GM18861 (cell line): ENCODE data around the gene LZTFL1.

ENCODE experiments used
- ATAC-seq: cut with Tn5 transposase; IDR thresholded peaks from one replicate; pipeline ENCODE4 v1.9.1; 2021; ENCODE audit not compliant: unreplicated experiment

Gene LZTFL1

DNA sequence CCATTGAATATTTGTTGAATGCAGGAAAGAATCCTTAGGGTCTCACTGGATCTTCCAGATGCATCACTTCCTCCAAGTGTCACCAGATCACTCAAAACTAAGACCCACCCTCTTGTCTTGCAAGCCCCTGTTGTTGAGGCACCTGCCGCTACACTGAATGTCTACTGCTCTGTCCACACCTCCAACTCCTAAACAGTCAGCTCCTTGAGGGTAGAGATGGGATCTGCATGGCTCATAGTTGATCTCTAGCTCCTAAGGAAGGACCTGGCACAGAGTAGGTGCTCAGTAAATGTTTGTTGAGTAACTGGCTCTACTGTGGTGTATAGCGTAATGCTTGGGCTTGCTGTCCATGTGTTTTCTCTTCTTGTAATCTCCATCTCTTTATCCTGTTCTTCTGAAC, 54.4 kb downstream of the LZTFL1 start:
- no peak for ATAC-seq

- no peak for ATAC-seq
Measured at GRCh38 chr3:45786801-45787495, 55.0 kb downstream of the LZTFL1 start.

DNA sequence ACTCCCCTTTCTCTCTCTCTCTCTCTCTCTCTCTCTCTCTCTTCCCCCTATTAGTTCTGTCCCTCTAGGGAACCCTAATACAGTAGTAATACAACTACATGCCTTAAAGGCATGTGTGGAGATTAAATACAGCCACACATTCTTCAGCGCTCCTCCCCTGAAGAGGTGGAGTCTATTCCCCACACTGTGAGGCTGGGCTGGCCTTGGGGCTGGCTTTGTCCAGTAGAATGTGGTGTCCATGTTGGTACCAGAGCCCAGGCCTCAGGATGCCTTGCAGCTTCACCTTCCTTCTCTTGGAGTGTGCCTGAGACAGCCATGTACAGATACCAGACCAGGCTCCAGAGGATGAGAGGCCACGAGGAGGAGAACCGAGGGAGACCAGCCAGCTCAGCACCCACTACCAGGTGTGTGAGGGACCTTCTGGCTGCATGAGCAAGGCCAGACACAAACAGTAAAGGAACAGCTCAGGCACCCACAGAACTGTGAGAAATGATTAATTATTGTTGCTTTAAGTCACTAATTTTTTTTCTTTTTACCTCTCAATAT, 56.2 kb downstream of the LZTFL1 start:
- no peak for ATAC-seq

GRCh38 chr3:45783667-45784066, 58.3 kb downstream of the LZTFL1 start:
- ATAC-seq = no peak

DNA sequence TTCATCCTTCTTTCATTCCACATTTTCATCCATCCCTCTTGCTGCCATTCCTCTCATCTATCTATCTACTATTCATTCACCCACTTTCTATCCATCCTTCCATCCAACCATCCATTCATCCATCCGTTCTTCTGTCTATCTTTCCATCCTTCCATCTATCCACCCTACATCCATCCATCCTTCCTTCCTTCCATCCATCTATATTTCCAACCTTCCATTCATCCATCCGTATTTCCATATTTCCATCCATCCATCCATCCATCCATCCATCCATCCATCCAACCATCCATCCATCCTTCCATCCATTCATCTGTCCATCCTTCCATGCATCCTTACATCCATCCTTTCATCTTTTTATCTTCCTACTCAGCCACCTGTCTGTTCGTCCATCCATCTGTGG, 59.5 kb downstream of the LZTFL1 start:
- no peak for ATAC-seq

DNA sequence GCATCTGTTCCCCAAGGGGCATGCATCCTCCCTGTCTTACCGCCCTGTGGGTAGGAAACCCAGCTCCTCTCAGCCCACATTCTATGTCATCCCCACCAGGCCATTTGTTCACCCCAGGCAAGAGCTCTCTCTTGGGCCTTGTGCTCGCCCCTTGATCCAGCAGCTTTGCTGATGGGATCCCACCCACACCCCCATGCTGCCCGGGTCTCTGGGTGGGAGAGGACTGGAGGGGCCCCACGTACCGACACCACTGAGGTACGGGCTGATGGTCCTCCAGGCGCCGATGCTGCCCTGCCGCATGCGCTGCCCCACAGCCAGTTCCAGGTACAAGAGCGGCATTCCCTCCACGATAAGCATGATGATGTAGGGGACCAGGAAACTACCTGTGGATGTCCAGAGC, 60.1 kb downstream of the LZTFL1 start:
- no peak for ATAC-seq

GRCh38 chr3:45781271-45781670, 60.6 kb downstream of the LZTFL1 start:
- ATAC-seq = no peak

DNA sequence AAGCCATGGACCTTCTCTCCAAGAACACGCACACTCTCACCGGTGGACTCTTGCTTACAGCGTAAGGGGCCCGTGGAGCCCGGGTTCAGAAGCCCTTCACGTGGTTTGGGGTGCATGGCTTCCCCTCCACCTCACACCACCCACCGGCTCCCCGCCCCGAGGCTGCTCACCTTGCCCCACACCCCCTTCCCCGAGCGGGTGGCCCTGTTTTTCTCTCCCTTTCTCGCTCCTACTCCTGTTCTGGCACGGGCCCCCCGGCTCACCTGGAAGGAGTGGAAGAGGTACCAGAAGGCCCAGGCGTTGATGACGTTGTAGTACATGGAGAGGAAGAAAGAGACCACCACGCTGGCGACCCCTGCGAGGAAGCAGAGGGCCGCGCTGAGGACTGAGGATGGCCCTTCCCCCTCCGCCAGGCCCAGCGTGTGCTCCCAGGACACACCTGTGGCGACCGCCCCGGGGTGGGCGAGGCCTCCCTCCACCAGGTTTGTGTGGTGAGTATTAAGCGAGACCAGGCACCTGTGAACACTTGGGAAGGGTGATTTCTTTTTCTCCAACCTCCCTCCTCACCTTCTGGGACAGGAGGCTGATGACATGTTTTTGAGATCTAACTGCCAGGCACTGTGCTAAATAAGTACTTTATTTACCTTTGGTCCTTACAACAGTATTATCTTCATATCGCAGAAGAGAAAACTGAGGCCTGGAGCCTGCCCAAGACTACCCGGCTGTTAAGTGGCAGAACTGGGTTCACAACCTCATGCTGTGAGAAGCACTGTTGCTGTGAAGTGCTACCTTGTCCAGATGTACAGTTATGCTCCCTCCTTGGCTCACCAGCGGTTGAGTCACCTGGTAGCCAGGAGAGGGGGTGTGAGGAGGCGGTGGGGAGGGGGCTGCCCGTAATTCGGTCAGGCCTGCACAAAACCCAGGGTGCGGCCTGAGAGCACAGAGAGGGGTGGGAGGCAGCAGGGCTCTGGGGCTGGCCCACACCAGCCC, 61.9 kb downstream of the LZTFL1 start:
- ATAC-seq = no peak

DNA sequence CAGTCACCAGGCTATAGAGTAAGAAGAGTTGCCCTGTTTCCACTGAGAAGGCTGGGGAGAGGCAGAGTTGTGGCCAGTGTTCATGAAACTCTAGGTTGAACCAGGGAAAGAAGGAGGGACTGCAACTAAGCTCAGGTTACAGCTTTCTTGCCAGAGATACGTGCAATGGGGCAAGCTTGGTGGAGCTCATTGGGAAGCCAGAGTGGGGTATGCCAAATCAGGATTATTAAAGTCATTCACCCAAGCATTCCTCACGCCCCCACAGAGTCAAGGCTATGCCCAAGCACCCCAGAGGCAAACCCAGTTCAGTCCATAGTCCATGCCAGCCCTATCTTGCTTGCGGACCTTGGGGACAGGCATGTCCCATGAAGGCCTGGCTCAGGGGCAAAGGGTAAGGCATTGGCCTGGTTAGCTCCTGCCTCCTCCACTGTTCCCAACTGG, 63.1 kb downstream of the LZTFL1 start:
- no peak for ATAC-seq

DNA sequence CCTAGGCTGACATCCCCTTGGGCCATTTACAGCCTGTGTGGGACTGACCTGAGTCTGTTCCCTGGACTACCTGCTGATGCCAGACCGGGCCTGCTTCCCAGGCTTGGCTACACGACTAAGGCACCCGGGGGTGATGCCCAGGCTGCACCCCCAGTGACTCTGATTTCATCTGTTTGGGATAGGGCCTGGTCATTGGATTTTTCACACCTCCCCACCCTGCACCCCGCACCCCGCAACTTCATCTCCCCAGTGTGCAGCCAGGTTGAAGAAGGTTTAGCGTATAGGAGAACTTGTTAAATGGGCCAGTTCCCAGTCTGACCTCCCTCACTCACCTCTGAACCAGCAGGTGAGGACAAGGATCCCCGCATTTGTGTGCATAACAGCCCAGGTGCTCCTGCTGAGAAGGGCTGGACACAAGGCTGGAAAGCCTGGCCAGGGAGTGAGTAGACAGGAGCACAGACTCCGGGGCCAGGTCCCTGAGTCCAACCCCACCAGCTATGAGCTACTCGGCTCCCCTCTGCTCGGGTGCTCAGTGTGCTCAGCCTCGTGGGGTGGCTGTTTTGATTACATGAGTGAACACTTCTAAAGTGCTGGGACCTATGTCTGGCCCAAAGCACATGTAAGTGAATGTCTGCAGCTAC, 64.1 kb downstream of the LZTFL1 start:
- no peak for ATAC-seq

DNA sequence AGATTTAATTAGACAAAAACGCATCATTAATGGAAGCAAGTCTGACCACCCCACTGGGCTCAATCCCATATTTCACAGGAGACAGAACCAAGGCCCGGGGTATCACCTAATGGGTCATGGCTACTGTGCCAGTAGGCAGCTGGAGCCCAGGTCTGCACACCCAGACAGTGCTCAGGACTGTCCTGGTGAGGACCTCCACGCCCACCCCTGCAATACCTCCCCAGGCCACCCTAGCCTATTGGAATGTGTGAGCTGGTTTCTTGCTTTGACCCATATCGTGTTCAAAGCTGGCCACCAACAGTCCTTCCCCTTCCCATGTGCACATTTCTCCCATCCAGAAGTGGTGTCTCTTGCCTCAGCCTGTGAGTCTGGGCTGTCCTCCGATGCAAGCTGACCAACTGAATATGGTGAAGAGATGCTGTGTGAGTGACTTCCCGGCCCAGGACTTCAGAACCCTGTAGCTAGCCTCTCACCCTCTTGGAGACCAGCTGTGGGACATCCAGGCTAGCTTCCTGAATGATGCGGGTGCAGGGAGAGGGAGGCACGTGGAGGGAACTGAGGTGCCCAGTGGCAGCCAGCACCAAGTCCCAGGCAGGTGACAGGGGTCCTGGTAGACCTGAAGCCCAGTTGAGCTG, 64.7 kb downstream of the LZTFL1 start:
- no peak for ATAC-seq

GRCh38 chr3:45776611-45777010, 65.3 kb downstream of the LZTFL1 start:
- no peak for ATAC-seq

GRCh38 chr3:45776301-45776595, 65.7 kb downstream of the LZTFL1 start:
- no peak for ATAC-seq

- no peak for ATAC-seq
Measured at GRCh38 chr3:45775571-45776300, 66.2 kb downstream of the LZTFL1 start.

GRCh38 chr3:45774581-45775521, 67.1 kb downstream of the LZTFL1 start:
- ATAC-seq = no peak

- no peak for ATAC-seq
Measured at GRCh38 chr3:45773714-45774449, 68.0 kb downstream of the LZTFL1 start.
